PC-9 (cell line): Measurements from ENCODE around the gene TMA7.

Source experiments
- CTCF ChIP-seq: fragments of 200-600 bp; sonication (generic); conservative IDR thresholded peaks from 2 replicates; pipeline ENCODE4 v1.6.1; 2017; ENCODE audit warnings: mixed run types, antibody characterized with exemption, mild to moderate bottlenecking, moderate library complexity
- EZH2 ChIP-seq: fragments of 200-600 bp; sonication (generic); IDR thresholded peaks from 2 replicates; pipeline ENCODE4 v1.8.0; 2017; ENCODE audit warnings: antibody characterized with exemption, low read depth

- TF ChIP-seq CTCF, result peak; percentile 99
- TF ChIP-seq EZH2, result no peak
Measured at GRCh38 chr3:48435774-48436476, 4.1 kb upstream of the TMA7 start.
